Suprapubic skin (tissue), 4 donors: ENCODE results near the gene ZNF492. TPM values are rescaled to one million over a fixed set of nuclear protein-coding genes. Genes with fewer than 3 reads are reported as not detected.
A peak's percentile ranks its signal among the peaks of the same experiment; 100 is the strongest.

Experiments
- DNase-seq, 2 donors: peaks; one replicate each; pipeline ENCODE4 v3.0.0-alpha.2; 2019; ENCODE audit warnings: low spot score in 2 of 2
- H3K27ac ChIP-seq: fragments of 200-600 bp; sonication (generic); one replicate; pipeline ENCODE4 v1.5.1; 2019
- H3K27me3 ChIP-seq: fragments of 200-600 bp; sonication (generic); one replicate; pipeline ENCODE4 v1.5.1; 2019
- H3K36me3 ChIP-seq: fragments of 200-600 bp; sonication (generic); one replicate; pipeline ENCODE4 v1.5.1; 2019
- H3K4me1 ChIP-seq: fragments of 200-600 bp; sonication (generic); one replicate; pipeline ENCODE4 v1.5.1; 2019
- H3K4me3 ChIP-seq: fragments of 200-600 bp; sonication (generic); one replicate; pipeline ENCODE4 v1.5.1; 2019; ENCODE audit warnings: mild to moderate bottlenecking
- H3K9me3 ChIP-seq: fragments of 200-600 bp; sonication (generic); one replicate; pipeline ENCODE4 v1.5.1; 2019
- EP300 ChIP-seq: sonication (generic); formaldehyde crosslinking; IDR thresholded peaks from one replicate; pipeline ENCODE4 v1.6.1; 2017; ENCODE audit warnings: antibody characterized with exemption
- POLR2A ChIP-seq, 2 donors: fragments of 450-650 bp; IDR thresholded peaks; one replicate each; pipeline ENCODE4 v1.6.1; 2017; ENCODE audit warnings: antibody characterized with exemption in 2 of 2, mild to moderate bottlenecking in 2 of 2, moderate library complexity in 2 of 2
- POLR2AphosphoS5 ChIP-seq, 3 donors: sonication (generic); formaldehyde crosslinking; IDR thresholded peaks; one replicate each; pipeline ENCODE4 v1.6.1; 2017; ENCODE audit warnings: antibody characterized with exemption in 3 of 3
- WGBS: methylation state at CpG from one replicate; pipeline ENCODE4 v1.1.5; 2018; 5-methylcytosine and 5-hydroxymethylcytosine counted together
- total RNA-seq, 4 donors: library from RNA; depleted of rRNA; stranded (reverse); fragments of >200 nt; gene quantifications; one replicate each; pipeline ENCODE4 v1.1.0, GENCODE V29; 2016
- TF ChIP-seq, protein P1 (sequence below), 2 donors: fragments of 200-600 bp in 1 of 2; fragments of 450-650 bp in 1 of 2; sonication (generic) in 1 of 2; IDR thresholded peaks; one replicate each; pipeline ENCODE4 v1.5.1; 2016 to 2019; ENCODE audit warnings: antibody characterized with exemption in 2 of 2, mild to moderate bottlenecking in 1 of 2, moderate library complexity in 1 of 2

ZNF492 gene
- total RNA-seq, 4 donors from 2014 or later: 0.60 to 1.0 (median 0.76) TPM

DNA sequence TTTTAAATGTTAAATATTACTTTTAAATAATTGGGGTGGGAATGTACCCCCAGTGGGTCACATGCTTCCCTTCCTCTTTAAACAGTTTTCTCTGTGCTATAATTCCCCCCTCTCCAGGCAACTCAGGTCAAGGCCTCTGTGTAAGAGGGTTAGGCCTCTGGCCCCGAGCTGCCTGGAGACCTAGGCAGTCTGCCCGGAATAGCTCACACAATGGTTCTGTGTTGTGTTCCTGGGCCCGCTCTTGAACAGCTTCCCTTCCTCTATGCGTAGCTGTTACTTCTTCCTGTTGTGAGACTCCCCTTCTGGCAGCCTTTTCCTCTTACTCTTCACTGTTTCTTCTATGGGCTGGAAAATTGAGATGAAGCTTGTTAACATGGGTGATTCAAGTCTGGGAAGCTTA, 14.8 kb upstream of the ZNF492 start:
- 52% methylated on average over 4 of the region's 4 CpGs for WGBS
- TF ChIP-seq, protein P1, sequence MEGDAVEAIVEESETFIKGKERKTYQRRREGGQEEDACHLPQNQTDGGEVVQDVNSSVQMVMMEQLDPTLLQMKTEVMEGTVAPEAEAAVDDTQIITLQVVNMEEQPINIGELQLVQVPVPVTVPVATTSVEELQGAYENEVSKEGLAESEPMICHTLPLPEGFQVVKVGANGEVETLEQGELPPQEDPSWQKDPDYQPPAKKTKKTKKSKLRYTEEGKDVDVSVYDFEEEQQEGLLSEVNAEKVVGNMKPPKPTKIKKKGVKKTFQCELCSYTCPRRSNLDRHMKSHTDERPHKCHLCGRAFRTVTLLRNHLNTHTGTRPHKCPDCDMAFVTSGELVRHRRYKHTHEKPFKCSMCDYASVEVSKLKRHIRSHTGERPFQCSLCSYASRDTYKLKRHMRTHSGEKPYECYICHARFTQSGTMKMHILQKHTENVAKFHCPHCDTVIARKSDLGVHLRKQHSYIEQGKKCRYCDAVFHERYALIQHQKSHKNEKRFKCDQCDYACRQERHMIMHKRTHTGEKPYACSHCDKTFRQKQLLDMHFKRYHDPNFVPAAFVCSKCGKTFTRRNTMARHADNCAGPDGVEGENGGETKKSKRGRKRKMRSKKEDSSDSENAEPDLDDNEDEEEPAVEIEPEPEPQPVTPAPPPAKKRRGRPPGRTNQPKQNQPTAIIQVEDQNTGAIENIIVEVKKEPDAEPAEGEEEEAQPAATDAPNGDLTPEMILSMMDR (IDR thresholded peaks at IDR 0.05): no peak
- no peak for TF ChIP-seq EP300
- no peak for TF ChIP-seq POLR2A (IDR thresholded peaks at IDR 0.05)
- TF ChIP-seq POLR2AphosphoS5 (IDR thresholded peaks at IDR 0.05): no peak
- H3K27ac ChIP-seq: no peak overlapping the region
- H3K27me3 ChIP-seq: peaks cover 13% of the 10 kb centered on the region
- peak in 1 of 2 donors; percentile 47 for DNase-seq
- H3K4me3 ChIP-seq: no peak overlapping the region
- no peaks in the 10 kb centered on the region for H3K9me3 ChIP-seq
- H3K36me3 ChIP-seq: no peaks in the 10 kb centered on the region
- peaks cover 10% of the 10 kb centered on the region for H3K4me1 ChIP-seq

DNA sequence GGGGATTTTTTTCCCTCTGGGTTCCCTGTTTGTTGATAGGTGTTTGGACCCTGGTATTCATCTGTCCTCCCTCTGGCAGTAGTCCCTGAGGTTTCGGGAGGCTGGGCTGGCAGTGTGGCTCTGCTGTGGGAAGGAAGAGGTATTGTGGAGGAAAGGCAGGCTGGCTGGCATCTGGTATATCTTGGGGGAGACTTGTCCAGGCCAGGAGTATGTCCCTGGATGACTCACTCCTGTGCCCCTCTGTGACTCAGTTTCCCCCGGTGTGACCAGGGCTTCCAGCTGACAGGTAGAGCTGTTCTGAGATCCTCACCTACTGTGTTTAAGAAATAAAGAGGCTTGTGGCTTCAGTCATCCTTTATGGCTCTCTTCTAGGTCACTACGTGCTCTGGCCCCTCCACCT, 14.2 kb upstream of the ZNF492 start:
- H3K27me3 ChIP-seq: peaks cover 13% of the 10 kb centered on the region
- peak in 1 of 2 donors; percentile 65 for DNase-seq
- H3K36me3 ChIP-seq: no peaks in the 10 kb centered on the region
- H3K9me3 ChIP-seq: no peaks in the 10 kb centered on the region
- TF ChIP-seq POLR2A (IDR thresholded peaks at IDR 0.05) (no peak), POLR2AphosphoS5 (IDR thresholded peaks at IDR 0.05) (no peak), EP300 (no peak)
- TF ChIP-seq, protein P1 (IDR thresholded peaks at IDR 0.05): no peak
- peaks cover 10% of the 10 kb centered on the region for H3K4me1 ChIP-seq
- H3K27ac ChIP-seq: no peak overlapping the region
- 89% methylated on average over 3 of the region's 3 CpGs for WGBS
- no peak overlapping the region for H3K4me3 ChIP-seq

DNA sequence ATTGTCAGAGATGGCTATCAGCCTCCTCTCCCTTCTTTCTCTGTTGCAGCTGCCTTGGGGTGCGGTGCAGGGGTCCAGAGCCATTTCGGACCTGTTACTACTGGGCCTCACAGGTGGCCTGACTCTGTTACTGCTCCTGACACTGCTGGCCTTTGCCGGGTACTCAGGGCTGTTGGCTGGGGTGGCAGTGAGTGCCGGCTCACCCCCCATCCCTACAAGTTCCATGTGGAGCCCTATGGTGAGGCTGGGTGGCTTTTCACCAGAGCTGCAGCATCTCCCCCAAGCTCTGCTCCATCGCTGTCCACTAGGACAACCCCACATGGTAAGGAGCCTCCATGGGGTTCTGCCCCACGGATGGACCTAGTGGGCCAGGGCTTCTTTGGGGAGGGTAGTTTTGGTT, 13.7 kb upstream of the ZNF492 start:
- H3K4me3 ChIP-seq: no peak overlapping the region
- peaks cover 13% of the 10 kb centered on the region for H3K27me3 ChIP-seq
- TF ChIP-seq POLR2A (IDR thresholded peaks at IDR 0.05) (no peak), EP300 (no peak), POLR2AphosphoS5 (IDR thresholded peaks at IDR 0.05) (no peak)
- TF ChIP-seq, protein P1 (IDR thresholded peaks at IDR 0.05): no peak
- H3K9me3 ChIP-seq: no peaks in the 10 kb centered on the region
- DNase-seq: no peak
- H3K4me1 ChIP-seq: peaks cover 10% of the 10 kb centered on the region
- WGBS: 93% methylated on average over 5 of the region's 6 CpGs
- H3K27ac ChIP-seq: no peak overlapping the region
- H3K36me3 ChIP-seq: no peaks in the 10 kb centered on the region

DNA sequence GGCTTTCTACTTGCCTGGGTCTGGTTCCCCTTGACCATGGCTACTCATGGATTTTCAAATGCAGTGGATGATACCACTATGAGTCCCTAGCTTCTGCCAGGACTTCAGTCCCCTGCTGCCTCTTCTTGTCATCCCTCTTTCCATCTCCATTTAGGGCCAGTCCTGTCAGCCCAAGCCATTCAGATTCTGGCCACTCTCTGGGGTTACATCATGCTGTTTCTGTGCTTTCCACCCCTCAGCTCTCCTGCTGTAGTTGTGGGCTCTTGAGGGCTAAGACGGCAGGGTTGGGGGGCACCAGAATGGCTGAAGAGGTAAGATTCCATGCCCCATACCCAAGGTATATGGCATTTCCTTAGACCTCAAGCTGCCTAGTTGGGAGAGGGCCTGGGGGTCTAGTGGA, 13.2 kb upstream of the ZNF492 start:
- WGBS: 100% methylated on average over 1 of the region's 1 CpG
- Histone ChIP-seq H3K4me1 (peaks cover 10% of the 10 kb centered on the region), H3K9me3 (no peaks in the 10 kb centered on the region), H3K4me3 (no peak overlapping the region), H3K36me3 (no peaks in the 10 kb centered on the region), H3K27ac (no peak overlapping the region), H3K27me3 (peaks cover 13% of the 10 kb centered on the region)
- DNase-seq: peak in 1 of 2 donors; percentile 24
- no peak for TF ChIP-seq POLR2AphosphoS5 (IDR thresholded peaks at IDR 0.05)
- TF ChIP-seq POLR2A (IDR thresholded peaks at IDR 0.05): no peak
- no peak for TF ChIP-seq EP300
- TF ChIP-seq, protein P1 (IDR thresholded peaks at IDR 0.05): no peak

DNA sequence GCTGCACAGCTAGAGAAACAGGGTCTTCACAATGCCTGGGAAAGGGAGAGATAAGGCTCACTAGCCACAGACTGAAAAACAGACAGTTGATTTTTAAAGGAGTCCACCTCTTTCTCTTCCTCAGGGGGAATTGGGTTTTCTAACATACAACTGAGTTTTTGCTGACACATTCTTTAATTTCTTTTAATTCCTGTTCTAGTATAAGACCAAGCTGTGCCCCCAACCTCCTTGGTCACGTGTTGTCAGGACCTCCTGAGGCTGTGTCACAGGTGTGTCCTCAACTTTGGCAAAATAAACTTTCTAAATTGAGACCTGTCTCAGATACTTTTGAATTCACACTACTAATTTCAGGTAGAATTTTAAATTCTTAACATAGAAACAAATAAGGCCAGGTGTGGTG, 12.1 kb upstream of the ZNF492 start:
- Histone ChIP-seq H3K27me3 (peaks cover 7% of the 10 kb centered on the region), H3K27ac (no peak overlapping the region), H3K9me3 (no peaks in the 10 kb centered on the region), H3K36me3 (no peaks in the 10 kb centered on the region), H3K4me3 (no peak overlapping the region), H3K4me1 (peaks cover 10% of the 10 kb centered on the region)
- 65% methylated on average over 1 of the region's 1 CpG for WGBS
- no peak for TF ChIP-seq POLR2A (IDR thresholded peaks at IDR 0.05)
- TF ChIP-seq, protein P1 (IDR thresholded peaks at IDR 0.05): no peak
- TF ChIP-seq POLR2AphosphoS5 (IDR thresholded peaks at IDR 0.05): no peak
- no peak for TF ChIP-seq EP300
- peak in 1 of 2 donors; percentile 54 for DNase-seq
